GM12875 (cell line): ENCODE data around the gene POLR2C.

ENCODE experiments used
- H3K4me3 ChIP-seq: one replicate; pipeline ENCODE4 v1.5.1; 2011; ENCODE audit warnings: low read depth, low read length, control low read depth
- TF ChIP-seq, protein P1 (sequence below): IDR thresholded peaks from 2 replicates; pipeline ENCODE4 v1.5.1; 2011; ENCODE audit warnings: low read depth, mild to moderate bottlenecking, control low read depth, inconsistent platforms, low read length, moderate library complexity, borderline replicate concordance; ENCODE audit not compliant: insufficient read depth

Gene POLR2C

DNA sequence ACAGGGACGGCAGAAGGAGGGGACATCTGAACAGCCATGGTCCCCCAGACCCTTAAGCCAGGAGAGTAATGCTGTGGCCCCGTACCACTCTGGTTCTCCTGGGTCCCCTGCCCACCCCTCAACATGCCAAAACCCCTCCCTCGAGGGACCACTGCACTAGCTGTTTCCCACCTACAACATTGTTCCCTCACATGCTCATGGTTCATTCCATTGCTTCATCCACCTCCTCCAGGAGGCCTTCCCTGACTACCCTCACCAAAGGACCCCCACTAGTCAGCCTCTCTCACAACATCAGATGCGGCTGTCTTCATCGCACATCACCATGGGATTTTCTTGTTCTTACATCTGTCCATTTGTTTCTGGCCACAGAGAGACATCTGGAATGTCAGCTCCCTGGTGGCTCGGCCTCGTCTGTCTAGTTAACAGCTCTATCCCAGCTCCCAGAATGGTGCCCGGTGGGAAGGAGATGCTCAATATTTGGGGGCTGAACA, 22.1 kb downstream of the POLR2C start:
- TF ChIP-seq, protein P1, sequence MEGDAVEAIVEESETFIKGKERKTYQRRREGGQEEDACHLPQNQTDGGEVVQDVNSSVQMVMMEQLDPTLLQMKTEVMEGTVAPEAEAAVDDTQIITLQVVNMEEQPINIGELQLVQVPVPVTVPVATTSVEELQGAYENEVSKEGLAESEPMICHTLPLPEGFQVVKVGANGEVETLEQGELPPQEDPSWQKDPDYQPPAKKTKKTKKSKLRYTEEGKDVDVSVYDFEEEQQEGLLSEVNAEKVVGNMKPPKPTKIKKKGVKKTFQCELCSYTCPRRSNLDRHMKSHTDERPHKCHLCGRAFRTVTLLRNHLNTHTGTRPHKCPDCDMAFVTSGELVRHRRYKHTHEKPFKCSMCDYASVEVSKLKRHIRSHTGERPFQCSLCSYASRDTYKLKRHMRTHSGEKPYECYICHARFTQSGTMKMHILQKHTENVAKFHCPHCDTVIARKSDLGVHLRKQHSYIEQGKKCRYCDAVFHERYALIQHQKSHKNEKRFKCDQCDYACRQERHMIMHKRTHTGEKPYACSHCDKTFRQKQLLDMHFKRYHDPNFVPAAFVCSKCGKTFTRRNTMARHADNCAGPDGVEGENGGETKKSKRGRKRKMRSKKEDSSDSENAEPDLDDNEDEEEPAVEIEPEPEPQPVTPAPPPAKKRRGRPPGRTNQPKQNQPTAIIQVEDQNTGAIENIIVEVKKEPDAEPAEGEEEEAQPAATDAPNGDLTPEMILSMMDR = no peak
- H3K4me3 ChIP-seq = no peak overlapping the region

DNA sequence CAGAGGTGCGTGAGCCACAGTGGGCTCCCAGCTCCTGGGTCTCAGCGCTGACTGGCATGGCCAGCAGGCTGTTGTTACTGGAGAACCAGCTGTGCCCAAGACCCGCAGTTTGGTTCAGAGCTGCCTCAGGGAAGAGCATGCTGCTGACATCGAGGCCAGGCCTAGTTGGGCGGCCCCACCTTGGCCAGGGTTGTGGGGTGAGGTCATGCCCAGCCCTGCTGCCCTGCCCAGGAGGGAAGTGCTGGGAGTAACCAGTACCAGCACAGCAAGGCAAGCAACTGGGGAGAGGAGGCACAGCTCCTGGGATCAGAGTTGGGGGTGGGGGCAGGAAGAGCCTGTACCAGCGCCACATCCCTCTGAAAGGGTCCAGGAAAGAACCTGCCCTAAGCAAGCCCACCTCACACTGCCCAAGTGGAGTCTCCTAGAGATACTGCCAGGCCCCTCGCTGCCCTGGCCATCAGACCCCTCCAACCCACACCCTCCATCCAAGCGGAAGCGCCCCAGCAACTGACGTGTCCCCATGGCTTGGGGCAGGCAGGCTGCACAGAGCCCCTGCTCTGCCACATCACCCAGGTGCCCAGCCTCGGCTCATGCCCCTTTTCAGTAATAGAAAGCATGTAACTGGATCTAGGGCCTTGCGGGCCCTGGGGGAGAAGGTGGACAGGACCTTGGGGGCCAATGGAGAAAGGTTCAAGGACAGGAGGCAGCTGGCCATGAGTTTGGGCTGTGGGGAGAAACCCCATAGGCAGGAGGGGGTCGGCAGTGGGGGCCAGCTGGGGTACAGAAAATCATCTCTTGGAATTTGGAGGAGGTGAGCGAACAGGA, 22.8 kb downstream of the POLR2C start:
- no peak overlapping the region for H3K4me3 ChIP-seq

DNA sequence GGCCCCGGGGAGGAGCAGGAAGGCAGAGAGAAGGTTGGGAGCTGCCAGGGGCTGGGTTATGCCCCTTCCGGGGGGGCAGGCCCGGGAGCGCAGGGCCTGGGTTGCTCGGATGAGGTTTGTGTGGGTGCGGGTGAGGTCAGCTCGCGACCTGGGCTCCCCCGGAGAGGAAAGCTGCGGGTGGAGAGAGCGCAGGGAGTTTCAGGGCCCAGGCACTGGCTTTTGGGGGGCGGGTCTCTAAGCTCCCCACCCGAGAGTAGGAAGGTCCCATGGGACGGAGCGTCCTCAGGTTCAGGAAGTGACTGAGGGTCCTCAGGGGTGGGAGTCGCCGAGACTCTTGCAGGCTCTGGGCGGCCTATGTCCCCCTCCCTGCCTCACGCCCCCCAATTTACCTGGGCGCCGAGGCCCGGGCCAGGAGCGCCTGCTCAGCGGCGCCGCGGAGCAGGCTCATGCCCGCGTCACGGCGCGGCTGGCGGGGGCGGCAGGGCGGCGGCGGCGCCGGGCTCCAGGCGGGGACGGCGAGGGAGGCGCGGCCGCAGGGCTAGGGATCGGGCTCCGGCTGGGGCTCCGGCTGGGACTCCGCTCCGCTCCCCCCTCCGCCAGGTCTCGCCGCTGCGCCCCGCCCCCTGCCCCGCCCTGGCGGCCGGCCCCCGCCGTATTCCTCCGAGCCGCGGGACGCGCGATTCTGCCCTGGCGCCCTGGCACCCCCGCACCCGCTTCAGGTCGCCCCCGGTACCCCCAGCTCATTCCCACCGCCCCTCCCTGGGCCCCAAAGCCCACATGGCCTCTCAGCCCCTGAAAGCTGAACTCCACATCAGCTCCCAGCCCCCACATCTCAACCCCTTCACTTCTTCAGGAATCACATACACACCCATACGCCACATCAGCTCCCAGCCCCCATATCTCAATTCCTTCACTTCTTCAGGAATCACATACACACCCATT, 23.7 kb downstream of the POLR2C start, which contains the start of gene DOK4:
Gene DOK4, minus strand, starts transcription at position 578 of the 942 bp plus-strand sequence. CDS start 6,986 bp downstream, outside the sequence.
- TF ChIP-seq, protein P1 = no peak

More for the DNA sequence above, 22.8 kb downstream of the POLR2C start:
- TF ChIP-seq, protein P1 = no peak

DNA sequence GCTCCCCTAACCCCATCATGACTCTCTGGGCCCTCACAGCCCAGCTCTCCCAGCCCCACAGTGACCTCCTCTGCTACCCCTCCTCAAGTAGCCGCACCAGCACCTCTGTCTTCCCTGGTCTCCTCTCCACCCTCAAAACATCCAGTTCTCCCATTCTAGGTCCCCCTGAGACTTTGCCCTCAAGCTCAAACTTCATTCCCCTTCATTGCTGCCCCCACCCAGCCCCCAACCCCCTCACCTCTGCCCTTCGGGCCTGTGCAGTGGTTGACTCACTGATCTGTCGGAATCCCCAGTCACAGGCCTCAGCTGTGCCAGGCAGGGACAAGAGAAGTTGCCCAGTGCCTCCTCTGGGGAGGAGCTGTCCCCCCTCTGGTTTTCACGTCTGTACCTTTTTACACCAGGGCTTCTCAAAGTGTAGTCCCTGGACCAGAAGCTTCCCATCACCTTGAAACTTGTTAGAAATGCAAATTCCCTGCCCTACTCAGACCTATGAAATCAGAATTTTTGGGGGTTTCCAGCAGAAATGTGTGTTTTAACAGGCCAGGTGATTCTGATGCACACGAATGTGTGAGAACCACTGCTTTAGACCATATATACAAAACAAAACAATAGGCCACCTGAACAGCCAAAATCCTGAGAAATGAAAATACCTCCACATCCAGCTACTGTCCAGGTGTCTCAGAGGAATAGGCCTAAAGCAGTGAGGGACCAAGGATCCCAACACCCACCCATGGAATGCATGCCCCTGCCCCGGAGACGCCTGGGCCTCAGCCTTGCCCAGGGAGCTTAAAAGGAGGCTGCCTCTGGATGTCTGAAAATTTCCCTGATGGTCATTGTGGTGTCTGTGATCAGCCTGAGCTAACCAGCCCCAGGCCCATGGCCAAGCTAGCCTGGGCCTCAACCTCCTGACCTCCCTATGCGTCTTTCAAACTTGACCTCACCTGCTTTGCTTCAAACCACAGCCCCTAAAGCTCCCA, 24.7 kb downstream of the POLR2C start:
- H3K4me3 ChIP-seq = peak overlapping the region; percentile 39
- TF ChIP-seq, protein P1 = no peak

More for the DNA sequence above, 23.7 kb downstream of the POLR2C start, which contains the start of gene DOK4:
- H3K4me3 ChIP-seq = peak within 1 kb of the TSS; percentile 39

DNA sequence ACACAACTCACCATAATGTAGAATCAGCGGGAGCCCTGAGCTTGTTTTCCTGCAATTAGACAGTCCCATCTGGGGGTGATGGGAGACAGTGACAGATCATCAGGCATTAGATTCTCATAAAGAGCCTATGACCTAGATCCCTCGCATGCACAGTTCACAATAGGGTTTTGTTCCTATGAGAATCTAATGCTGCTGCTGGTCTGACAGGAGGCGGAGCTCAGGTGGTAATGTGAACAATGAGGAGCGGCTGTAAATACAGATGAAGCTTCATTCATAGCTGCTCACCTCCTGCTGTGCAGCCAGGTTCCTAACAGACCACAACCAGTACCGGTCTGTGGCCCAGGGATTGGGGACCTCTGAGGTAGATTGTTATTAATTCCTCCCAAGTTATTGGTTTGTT, 26.8 kb downstream of the POLR2C start:
- TF ChIP-seq, protein P1 = no peak
- no peak overlapping the region for H3K4me3 ChIP-seq

DNA sequence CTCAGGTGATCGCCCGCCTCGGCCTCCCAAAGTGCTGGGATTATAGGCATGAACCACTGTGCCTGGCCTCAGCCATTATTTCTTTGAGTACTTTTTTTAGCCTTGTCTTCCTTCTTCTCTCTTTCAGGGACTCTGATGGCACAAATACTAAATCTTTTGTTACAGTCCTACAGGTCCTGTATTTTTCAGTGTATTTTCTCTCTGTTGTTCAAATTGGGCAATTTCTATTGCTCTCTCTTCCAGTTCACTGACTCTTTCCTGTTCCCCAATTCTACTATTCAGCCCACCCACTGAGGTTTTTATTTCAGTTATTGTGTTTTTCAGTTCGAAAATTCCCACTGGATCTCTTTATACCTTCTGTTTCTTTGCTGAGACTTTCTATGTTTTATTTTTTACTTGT, 31.3 kb downstream of the POLR2C start:
- TF ChIP-seq, protein P1 = no peak
- no peak overlapping the region for H3K4me3 ChIP-seq
